H1 (cell line): ENCODE measurements around the gene PRSS8. TPM values are rescaled to one million over a fixed set of nuclear protein-coding genes. Genes with fewer than 3 reads are reported as not detected.

Source experiments
- CTBP2 ChIP-seq: IDR thresholded peaks from 2 replicates; pipeline ENCODE4 v1.7.0; 2011; ENCODE audit warnings: borderline replicate concordance, mild to moderate bottlenecking, moderate library complexity, mixed read lengths, low read length; ENCODE audit not compliant: insufficient read depth, insufficient read length
- CTCF ChIP-seq, 3 experiments: IDR thresholded peaks; 1 replicate in 2 of 3; 2 replicates in 1 of 3; pipeline versions ENCODE4 v1.5.1 to v1.6.1; 2011; ENCODE audit warnings: low read length in 3 of 3, mild to moderate bottlenecking in 3 of 3, inconsistent platforms in 2 of 3, low read depth in 1 of 3, moderate library complexity in 1 of 3; ENCODE audit not compliant: insufficient read depth in 1 of 3; ENCODE audit errors: control extremely low read depth in 1 of 3
- NRF1 ChIP-seq: IDR thresholded peaks from 2 replicates; pipeline ENCODE4 v1.6.1; 2011; ENCODE audit warnings: mild to moderate bottlenecking, low read depth, low read length, improper control_type of control experiment
- POU5F1 ChIP-seq: IDR thresholded peaks from 2 replicates; pipeline ENCODE4 v1.6.1; 2011; ENCODE audit warnings: low read depth, mild to moderate bottlenecking, low read length, moderate library complexity
- SAP30 ChIP-seq: fragments of 300-600 bp; sonication (generic); IDR thresholded peaks from 2 replicates; pipeline ENCODE4 v1.7.1; 2012; ENCODE audit warnings: low read length, moderate library complexity, mild to moderate bottlenecking, inconsistent platforms; ENCODE audit not compliant: insufficient read depth, insufficient replicate concordance
- polyA plus RNA-seq, 7 experiments: library from polyadenylated mRNA; depleted of rRNA in 3 of 7; stranded (reverse) in 5 of 7; unstranded in 2 of 7; fragments of >200 nt in 5 of 7; fragments of 200-250 nt in 2 of 7; gene quantifications; 1 replicate in 5 of 7; 2 replicates in 1 of 7; 4 replicates in 1 of 7; pipeline versions ENCODE4 v1.2.1 to v1.2.3, GENCODE V29; 2011 to 2013; ENCODE audit warnings: missing spikeins in 2 of 7, mixed read lengths in 2 of 7
- total RNA-seq: library from RNA; stranded (reverse); fragmentation: NEBNext Ultra II Directional; extraction: Animal tissue kit (Norgen Biotek cat#: 25700); gene quantifications from 2 replicates; pipeline ENCODE4 v1.2.1, GENCODE V29; 2021

Gene PRSS8
- total and polyA plus RNA-seq, 2 of the 8 experiments (the other 6 are each of a cell fraction or from before 2014, with no cell fraction given): 87.7 to 273 TPM

DNA sequence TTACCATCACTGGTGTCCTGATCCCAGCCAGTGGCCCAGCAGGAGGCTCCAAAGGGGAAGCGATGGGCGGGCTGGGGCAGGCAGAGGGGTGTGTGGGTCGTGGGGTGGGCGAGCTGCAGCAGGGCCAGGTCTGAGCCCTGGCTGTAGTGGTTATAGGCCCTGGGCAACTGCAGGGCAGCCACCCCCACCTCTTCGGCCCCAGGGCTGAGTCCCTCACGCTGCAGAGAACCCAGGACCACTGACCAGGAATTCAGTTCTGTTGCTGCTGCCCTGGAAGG, 49.0 kb downstream of the PRSS8 start (continued):
- TF ChIP-seq CTCF (IDR thresholded peaks at IDR 0.05; ENCODE audit: control extremely low read depth in 1 of 3, insufficient read depth in 1 of 3, low read depth in 1 of 3, low read length in 3 of 3) (no peak), NRF1 (no peak), CTBP2 (no peak), POU5F1 (no peak), SAP30 (no peak)
